Natural killer cell (primary cell): ENCODE measurements around the gene RALGPS2. TPM values are rescaled to one million over a fixed set of nuclear protein-coding genes. Genes with fewer than 3 reads are reported as not detected.

Source experiments
- ATAC-seq, 3 donors: fragments of 150-1000 bp in 2 of 3; fragments of 200-7000 bp in 1 of 3; cut with Tn5 transposase; 1 replicate in 1 of 3; 2 replicates in 2 of 3; pipeline ENCODE4 v1.10.0; 2021; ENCODE audit warnings: mild to moderate bottlenecking in 2 of 3, moderate library complexity in 2 of 3
- DNase-seq, 2 donors: peaks; one replicate each; pipeline versions ENCODE4 v3.0.0 to v3.0.0-alpha.2; 2013 to 2021; ENCODE audit warnings: mixed read lengths in 1 of 2
- H3K27ac ChIP-seq: one replicate; pipeline ENCODE4 v1.5.1; 2013; ENCODE audit warnings: mild to moderate bottlenecking, low read length
- H3K27me3 ChIP-seq: one replicate; pipeline ENCODE4 v1.6.1; 2013; ENCODE audit warnings: low read length; ENCODE audit not compliant: control insufficient read depth, insufficient read depth
- H3K36me3 ChIP-seq: one replicate; pipeline ENCODE4 v1.6.1; 2013; ENCODE audit warnings: low read length; ENCODE audit not compliant: control insufficient read depth, insufficient read depth
- H3K4me1 ChIP-seq: one replicate; pipeline ENCODE4 v1.6.1; 2013; ENCODE audit warnings: low read length; ENCODE audit not compliant: control insufficient read depth, insufficient read depth
- H3K4me3 ChIP-seq: one replicate; pipeline ENCODE4 v1.5.1; 2013; ENCODE audit warnings: low read length
- H3K9me3 ChIP-seq: one replicate; pipeline ENCODE4 v1.6.1; 2013; ENCODE audit warnings: low read length; ENCODE audit not compliant: control insufficient read depth, insufficient read depth
- H3K27ac Mint-ChIP-seq, 2 donors: one replicate each; pipeline ENCODE4 v1.8.0; 2022; ENCODE audit warnings: mild to moderate bottlenecking in 2 of 2, mixed read lengths in 2 of 2, moderate library complexity in 1 of 2
- H3K27me3 Mint-ChIP-seq, 2 donors: one replicate each; pipeline ENCODE4 v1.8.0; 2022; ENCODE audit warnings: low read depth in 2 of 2, mixed read lengths in 2 of 2
- H3K36me3 Mint-ChIP-seq: one replicate; pipeline ENCODE4 v1.8.0; 2022; ENCODE audit warnings: mixed read lengths
- H3K4me1 Mint-ChIP-seq, 2 donors: one replicate each; pipeline ENCODE4 v1.8.0; 2022; ENCODE audit warnings: mixed read lengths in 2 of 2
- H3K4me3 Mint-ChIP-seq: one replicate; pipeline ENCODE4 v1.8.0; 2022; ENCODE audit warnings: mild to moderate bottlenecking, moderate library complexity, mixed read lengths
- H3K9me3 Mint-ChIP-seq, 2 donors: one replicate each; pipeline ENCODE4 v1.8.0; 2022; ENCODE audit warnings: mixed read lengths in 2 of 2
- CTCF ChIP-seq: fragments of 200-600 bp; IDR thresholded peaks from one replicate; pipeline ENCODE4 v1.8.0; 2022; ENCODE audit warnings: antibody characterized with exemption
- WGBS: methylation state at CpG from one replicate; pipeline ENCODE4 v1.1.7; 2013; ENCODE audit warnings: missing lambda C conversion rate; ENCODE audit not compliant: insufficient coverage; 5-methylcytosine and 5-hydroxymethylcytosine counted together
- intact Hi-C: fragments of 100-400 bp; cut with micrococcal nuclease; formaldehyde crosslinking; loops from one replicate; pipeline ENCODE4 v1.14.2; 2022
- total RNA-seq, 4 donors: library from RNA; stranded (reverse); fragments of 120-200 nt in 1 of 4; gene quantifications; one replicate each; pipeline versions ENCODE4 v1.2.3 to v1.2.4, GENCODE V29; 2013 to 2022

The RALGPS2 gene
- total RNA-seq, 3 donors from 2014 or later (not counting 1 experiment from before 2014, with no cell fraction given), result 11.1 to 12.4 (median 11.8) TPM

DNA sequence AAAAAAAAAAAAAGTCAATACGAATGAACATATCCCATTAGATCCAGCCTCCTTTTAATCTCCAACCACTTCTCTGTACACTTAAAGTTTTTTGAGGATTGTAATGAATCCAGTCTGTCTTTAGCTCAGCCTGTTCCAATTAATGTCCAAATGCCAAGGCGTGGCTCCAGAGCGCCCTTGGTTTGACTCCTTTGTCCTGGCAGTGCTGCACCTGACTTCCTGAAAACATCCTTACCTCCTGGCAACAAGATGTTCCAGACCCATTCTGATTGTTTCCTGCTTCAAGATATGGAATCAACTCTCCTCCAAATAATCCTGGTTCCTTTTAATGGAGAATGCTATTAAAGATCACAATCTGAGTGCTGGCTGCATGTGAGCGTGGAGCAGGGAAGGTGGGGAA is 226.6 kb downstream of the RALGPS2 start:
- Mint-ChIP-seq H3K4me3 (no peak overlapping the region), H3K36me3 (no peaks in the 10 kb centered on the region), H3K9me3 (no peaks in the 10 kb centered on the region), H3K27me3 (peaks cover 11 to 26% of the 10 kb centered on the region in 2 donors), H3K27ac (no peak overlapping the region), H3K4me1 (no peaks in the 10 kb centered on the region)
- H3K9me3 ChIP-seq, result no peaks in the 10 kb centered on the region
- no peak overlapping the region for H3K27ac ChIP-seq
- WGBS, result 89% methylated on average over 2 of the region's 4 CpGs
- intact Hi-C loops, result no loop called here
- H3K4me1 ChIP-seq, result no peaks in the 10 kb centered on the region
- H3K4me3 ChIP-seq, result no peak overlapping the region
- H3K27me3 ChIP-seq, result no peaks in the 10 kb centered on the region
- no peak for DNase-seq
- no peak for ATAC-seq
- TF ChIP-seq CTCF, result no peak
- H3K36me3 ChIP-seq, result no peaks in the 10 kb centered on the region

- H3K27me3 ChIP-seq, result no peaks in the 10 kb centered on the region
- TF ChIP-seq CTCF, result no peak
- no peaks in the 10 kb centered on the region for H3K4me1 ChIP-seq
- no peaks in the 10 kb centered on the region for H3K9me3 ChIP-seq
- no peaks in the 10 kb centered on the region for H3K9me3 Mint-ChIP-seq
- no peak overlapping the region for H3K4me3 ChIP-seq
- no peak overlapping the region for H3K27ac Mint-ChIP-seq
- H3K4me3 Mint-ChIP-seq, result no peak overlapping the region
- H3K27ac ChIP-seq, result no peak overlapping the region
- peaks cover 9 to 23% of the 10 kb centered on the region in 2 donors for H3K27me3 Mint-ChIP-seq
- no peaks in the 10 kb centered on the region for H3K36me3 ChIP-seq
- no peaks in the 10 kb centered on the region for H3K36me3 Mint-ChIP-seq
- WGBS, result 75% methylated on average over 5 of the region's 5 CpGs
- intact Hi-C loops, result no loop called here
- no peak for DNase-seq
- H3K4me1 Mint-ChIP-seq, result no peaks in the 10 kb centered on the region
- ATAC-seq, result no peak
Measured at GRCh38 chr1:178953034-178953433, 228.0 kb downstream of the RALGPS2 start.

- peaks cover 8 to 16% of the 10 kb centered on the region in 2 donors for H3K27me3 Mint-ChIP-seq
- intact Hi-C loops, result no loop called here
- Histone ChIP-seq H3K36me3 (no peaks in the 10 kb centered on the region), H3K9me3 (no peaks in the 10 kb centered on the region), H3K27ac (no peak overlapping the region), H3K4me1 (no peaks in the 10 kb centered on the region), H3K4me3 (no peak overlapping the region), H3K27me3 (no peaks in the 10 kb centered on the region)
- H3K4me3 Mint-ChIP-seq, result no peak overlapping the region
- DNase-seq (no peak), ATAC-seq (no peak)
- TF ChIP-seq CTCF, result no peak
- 86% methylated on average over 23 of the region's 23 CpGs for WGBS
- H3K4me1 Mint-ChIP-seq, result no peaks in the 10 kb centered on the region
- H3K36me3 Mint-ChIP-seq, result no peaks in the 10 kb centered on the region
- no peaks in the 10 kb centered on the region for H3K9me3 Mint-ChIP-seq
- H3K27ac Mint-ChIP-seq, result no peak overlapping the region
Measured at GRCh38 chr1:178953538-178954324, 228.7 kb downstream of the RALGPS2 start.

GRCh38 chr1:178954325-178954690 is 229.3 kb downstream of the RALGPS2 start:
- Mint-ChIP-seq H3K27me3 (peaks cover 8 to 12% of the 10 kb centered on the region in 2 donors), H3K27ac (no peak overlapping the region)

More at GRCh38 chr1:178954325-178954690, 229.3 kb downstream of the RALGPS2 start:
- Mint-ChIP-seq H3K9me3 (no peaks in the 10 kb centered on the region), H3K4me3 (no peak overlapping the region), H3K4me1 (no peaks in the 10 kb centered on the region), H3K36me3 (no peaks in the 10 kb centered on the region)
- no peaks in the 10 kb centered on the region for H3K36me3 ChIP-seq
- H3K4me1 ChIP-seq, result no peaks in the 10 kb centered on the region
- WGBS, result 92% methylated on average over 11 of the region's 11 CpGs
- no peak overlapping the region for H3K4me3 ChIP-seq
- ATAC-seq (no peak), DNase-seq (no peak)
- no peaks in the 10 kb centered on the region for H3K9me3 ChIP-seq
- intact Hi-C loops, result no loop called here
- no peak for TF ChIP-seq CTCF
- H3K27me3 ChIP-seq, result no peaks in the 10 kb centered on the region
- no peak overlapping the region for H3K27ac ChIP-seq
